GM21367 (cell line): ENCODE measurements around the gene DOCK1.
"Not testable (repeated sequence)": the region's sequence is repeated elsewhere in the genome, so short reads cannot be mapped to it uniquely, and the experiment has no call there.

Source experiments
- ATAC-seq: cut with Tn5 transposase; IDR thresholded peaks from one replicate; pipeline ENCODE4 v1.9.1; 2021; ENCODE audit not compliant: unreplicated experiment

DOCK1 gene

DNA sequence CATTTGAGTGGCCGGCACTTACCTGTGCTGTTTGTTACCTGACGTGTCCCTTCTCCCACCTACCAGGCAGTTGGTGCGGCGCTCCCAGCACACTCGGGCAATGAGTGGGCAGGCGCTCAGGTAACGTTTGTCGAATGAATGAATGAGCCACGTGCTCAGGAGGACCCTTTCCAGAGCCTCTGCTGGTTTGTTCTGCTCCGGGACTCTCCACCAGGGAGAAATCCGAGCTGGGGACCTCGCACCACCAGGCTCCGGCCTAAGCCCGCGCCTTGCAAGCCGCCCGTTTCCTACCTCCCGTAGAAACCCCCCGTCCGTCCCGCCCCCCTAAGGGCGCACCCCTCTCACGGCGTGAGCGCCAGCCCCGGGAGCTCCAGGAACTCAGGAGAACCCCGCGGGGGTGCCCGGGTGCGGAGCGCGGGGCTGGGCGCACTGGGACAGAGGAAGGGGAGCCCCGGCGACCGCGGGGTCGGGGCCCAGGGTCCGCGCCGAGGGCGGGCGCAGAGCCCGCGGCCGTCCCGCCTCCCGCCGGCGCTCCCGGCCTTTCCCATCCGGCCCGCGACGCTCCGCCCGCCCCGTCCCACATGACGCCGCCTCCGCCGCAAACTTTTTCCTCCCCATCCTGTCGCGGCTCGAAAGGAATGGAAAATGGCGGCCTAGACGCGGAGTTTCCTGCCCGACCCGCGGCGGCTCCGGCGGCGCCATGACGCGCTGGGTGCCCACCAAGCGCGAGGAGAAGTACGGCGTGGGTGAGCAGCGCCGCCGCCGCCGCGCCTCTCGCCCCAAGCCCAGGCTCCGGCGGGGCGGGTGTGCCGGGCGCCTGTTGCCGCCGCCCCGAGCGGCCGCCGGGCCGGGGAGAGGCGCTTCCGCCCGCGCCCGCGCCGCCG, at the start of gene DOCK1:
Gene DOCK1 (plus strand): TSS at position 611 of the 884 bp plus-strand sequence. CDS start 90 bp downstream, at position 701.
- no peak for ATAC-seq

DNA sequence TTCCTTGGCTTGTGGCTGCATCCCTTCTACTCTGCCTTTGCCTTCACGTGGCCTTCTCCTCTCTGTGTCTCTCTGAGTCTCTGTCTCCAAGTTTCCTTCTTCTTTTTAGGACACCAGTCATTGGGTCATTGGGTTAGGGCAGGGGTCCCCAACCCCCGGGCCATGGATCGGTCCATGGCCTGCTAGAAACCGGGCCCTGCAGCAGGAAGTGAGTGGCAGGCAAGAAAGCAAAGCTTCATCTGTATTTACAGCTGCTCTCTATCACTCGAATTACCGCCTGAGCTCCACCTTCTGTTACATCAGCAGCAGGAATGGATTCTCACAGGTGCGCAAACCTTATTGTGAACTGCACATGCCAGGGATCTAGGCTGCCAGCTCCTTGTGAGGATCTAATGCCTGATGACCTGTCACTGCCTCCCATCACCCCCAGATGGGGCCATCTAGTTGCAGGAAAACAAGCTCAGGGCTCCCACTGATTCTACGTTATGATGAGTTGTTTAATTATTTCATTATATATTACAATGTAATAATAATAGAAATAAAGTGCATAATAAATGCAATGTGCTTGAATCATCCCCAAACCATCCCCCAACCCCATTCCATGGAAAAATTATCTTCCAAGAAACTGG, 47.9 kb upstream of the DOCK1 start:
- no peak for ATAC-seq

DNA sequence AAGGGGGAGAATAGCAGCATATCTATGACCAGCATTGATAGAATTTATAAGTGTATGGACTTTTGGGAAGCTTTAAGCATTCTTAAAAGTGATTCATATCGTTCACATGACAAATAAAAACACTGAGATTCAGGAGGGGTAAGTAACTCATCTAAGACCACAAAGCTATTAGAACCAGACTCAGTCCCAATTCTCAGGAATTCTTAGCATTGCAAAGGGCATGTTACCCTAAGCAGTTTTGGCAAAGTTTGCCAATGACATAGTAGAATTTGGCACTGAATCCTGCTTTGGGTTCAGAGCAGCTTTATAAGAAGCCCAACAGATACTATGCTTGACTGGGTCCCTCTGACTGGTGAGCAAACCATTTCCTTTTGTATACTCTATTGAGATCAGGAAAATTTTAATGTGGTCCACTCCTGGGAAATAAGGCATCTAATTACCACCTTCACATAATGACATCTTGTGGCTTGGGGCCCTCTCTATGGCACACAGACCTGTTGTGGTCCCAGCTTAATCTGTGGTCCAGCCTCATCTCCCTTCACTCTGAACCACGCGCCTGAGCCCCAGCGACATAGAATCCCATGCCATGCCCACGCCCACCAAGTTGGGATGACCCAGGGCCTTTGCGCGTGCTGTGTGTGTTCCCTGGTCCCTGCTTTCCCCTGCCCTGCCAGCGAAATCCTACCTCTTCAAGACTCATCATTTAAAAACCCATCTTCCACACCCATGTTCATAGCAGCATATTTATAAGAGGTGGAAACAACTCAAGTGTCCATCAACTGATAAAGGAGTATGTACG, 37.5 kb upstream of the DOCK1 start:
- no peak for ATAC-seq

DNA sequence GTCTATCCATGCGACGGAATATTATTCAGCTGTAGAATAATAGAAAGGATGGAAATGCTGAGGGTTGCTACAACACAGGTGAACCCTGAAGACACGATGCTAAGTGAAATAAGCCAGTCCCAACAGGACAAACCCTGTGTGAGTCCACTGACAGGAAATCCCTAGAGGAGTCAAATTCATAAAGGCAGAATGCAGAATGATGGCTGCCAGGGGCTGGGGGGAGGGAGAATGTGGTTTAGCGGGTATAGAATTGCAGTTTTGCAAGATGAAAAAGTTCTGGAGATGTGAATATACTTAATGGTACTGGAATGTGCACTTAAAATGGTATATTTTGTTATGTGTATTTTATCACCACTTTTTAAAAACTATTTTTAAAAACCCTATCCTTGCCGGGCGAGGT, 36.9 kb upstream of the DOCK1 start:
- no peak for ATAC-seq

DNA sequence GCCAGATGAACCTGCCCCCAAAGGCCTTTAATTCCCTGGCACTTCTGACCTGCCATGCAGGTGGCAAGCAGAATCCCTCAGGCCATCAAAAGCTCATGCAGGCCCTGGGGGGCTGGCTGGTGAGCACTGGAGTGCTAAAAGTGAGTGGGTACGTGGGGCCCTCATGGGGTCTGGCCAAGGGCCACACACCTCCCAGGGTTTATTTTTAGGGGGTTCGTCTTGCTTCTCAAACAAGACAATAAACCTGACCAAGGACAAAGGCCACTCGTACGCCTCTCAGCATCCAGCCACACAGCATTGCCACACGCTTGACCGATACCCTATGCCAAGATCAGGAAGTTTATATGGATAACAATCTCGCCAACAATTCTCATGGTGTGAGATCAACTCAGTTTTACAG, 33.1 kb upstream of the DOCK1 start:
- no peak for ATAC-seq

DNA sequence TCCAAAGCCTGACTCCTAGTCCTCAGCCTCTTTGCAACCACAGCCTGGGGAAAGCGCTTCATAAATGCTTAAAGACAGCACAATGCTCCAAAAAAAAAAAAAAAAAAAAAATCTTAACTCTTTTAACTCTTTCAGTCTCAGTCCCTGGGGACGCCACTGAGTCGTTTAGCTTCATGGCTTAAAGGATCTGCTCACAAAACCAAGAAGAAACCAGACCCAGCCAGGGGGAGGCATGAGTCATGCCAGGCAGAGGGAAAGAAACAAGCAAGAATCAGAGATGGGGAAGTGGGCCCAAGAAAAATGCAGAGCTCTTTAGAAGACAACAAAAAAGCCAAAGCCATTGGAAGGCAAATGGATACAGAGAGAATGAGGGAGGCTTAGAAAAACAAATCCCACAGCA, 32.5 kb upstream of the DOCK1 start:
- ATAC-seq = no peak

DNA sequence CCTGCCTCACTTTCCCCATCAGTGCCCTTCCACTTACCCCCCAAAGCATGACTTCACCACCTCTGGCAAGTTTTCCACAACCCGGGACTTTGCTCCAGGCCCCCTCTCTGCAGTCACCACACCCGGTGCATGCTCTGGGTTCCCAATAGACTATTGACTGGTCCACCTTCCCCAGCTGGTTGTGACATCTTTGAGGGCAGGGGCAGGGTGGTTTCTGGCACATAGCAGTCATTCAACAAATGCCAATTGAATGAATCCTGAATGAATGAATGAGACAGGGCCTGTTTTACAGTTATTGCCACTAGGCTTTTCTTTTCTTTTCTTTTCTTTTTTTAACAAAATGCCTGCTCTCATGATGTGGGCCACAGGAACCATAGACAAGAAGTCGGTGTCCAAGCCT, 28.8 kb upstream of the DOCK1 start:
- ATAC-seq = no peak

DNA sequence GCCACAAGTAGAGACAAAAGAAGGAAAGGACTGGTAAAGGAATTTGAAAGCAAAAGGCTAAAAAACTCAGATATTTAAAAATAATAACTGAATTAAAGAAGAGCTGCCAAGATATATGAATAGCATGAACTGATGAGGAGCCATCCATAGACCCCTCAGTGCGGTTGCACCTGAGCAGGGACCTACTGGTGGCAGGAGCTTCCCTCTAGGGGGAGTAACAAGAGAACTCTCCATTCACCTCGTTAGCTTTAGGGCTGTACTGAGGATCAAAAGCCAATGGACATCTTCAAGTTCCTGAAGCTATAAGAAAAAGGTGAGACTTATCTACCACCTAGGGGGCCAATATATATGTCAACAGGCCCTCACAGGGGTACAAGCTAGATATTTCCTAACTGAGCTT, 27.8 kb upstream of the DOCK1 start:
- no peak for ATAC-seq

DNA sequence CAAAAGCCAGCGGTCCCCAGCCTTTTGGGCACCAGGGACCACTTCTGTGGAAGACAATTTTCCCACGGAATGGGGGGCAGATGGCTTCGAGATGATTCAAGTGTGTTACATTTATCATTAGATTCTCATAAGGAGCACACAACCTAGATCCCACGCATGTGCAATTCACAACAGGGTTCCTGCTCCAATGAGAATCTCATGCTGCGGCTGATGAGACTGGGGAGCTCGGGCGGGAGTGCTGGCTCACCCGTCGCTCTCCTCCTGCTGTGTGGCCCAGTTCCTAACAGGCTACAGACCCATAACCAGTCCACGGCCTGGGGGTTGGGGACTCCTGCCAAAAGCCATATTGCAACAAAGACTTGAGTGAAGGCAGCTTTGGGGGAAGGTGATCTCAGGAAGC, 26.6 kb upstream of the DOCK1 start:
- no peak for ATAC-seq

DNA sequence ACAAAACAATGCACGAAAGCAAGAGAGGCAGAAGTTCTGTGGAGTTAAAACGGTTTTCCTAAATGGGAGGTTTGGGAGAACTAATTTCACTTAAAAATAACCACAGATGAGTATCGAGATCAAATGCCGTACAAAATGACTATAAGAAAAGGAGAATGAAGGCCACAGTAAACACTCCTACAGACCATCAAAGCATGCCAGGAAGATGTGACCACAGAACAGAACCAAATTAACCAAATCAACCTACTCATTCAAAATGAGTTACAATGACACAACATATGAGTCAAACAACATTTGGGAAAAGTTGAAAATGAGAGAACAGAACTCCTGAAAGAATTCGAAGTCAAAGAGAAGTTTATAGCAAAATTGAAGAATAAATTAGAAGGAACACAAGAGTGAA, 24.3 kb upstream of the DOCK1 start:
- no peak for ATAC-seq

DNA sequence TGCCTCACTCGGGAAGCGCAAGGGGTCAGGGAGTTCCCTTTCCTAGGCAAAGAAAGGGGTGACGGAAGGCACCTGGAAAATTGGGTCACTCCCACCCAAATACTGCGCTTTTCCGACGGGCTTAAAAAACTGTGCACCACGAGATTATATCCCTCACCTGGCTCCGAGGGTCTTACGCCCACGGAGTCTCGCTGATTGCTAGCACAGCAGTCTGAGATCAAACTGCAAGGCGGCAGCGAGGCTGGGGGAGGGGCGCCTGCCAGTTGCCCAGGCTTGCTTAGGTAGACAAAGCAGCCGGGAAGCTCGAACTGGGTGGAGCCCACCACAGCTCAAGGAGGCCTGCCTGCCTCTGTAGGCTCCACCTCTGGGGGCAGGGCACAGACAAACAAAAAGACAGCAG, 23.2 kb upstream of the DOCK1 start:
- not testable (repeated sequence) for ATAC-seq

DNA sequence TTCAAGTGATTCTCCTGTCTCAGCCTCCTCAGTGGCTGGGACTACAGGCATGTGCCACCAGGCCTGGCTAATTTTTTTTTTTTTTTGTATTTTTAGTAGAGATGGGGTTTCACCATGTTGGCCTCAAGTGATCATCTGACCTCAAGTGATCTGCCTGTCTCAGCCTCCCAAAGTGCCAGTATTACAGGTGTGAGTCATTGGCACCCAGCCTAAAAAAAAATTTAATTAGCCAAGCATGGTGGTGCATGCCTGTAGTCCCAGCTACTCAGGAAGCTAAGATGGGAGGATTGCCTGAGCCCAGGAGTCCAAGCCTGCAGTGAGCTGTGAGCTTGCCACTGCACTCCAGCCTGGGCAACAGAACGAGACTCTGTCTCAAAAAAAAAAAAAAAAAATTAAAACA, 16.8 kb upstream of the DOCK1 start:
- ATAC-seq = not testable (repeated sequence)

DNA sequence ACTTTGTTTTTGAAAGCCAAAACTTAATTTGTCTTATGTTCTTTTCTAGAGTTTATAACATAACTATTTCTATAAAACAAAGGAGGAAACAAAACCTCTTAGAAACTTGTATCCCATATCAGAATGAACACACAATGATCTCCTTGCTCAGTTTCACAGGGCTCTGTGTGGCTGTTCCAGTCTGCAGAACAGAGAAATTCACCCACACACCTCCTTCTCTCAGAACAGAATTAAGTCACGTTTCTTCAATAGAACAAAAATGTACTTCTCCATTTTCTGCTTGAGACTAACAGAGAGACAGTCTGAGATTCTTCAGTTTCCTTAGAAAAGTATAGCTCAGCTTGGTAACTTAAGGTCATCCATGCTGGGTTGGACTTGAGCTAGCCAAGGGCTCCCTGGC, 15.8 kb upstream of the DOCK1 start:
- ATAC-seq = no peak

DNA sequence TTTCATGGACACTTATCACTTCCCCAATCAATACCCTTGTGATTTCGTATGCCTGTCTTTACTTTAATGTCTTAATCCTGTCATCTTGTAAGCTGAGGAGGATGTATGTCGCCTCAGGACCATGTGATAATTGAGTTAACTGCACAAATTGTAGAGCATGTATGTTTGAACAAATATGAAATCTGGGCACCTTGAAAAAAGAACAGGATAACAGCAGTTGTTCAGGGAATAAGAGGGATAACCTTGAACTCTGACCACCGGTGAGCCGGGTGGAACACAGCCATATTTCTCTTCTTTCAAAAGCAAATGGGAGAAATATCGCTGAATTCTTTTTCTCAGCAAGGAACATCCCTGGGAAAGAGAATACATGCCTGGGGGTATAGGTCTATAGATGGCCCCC, 14.4 kb upstream of the DOCK1 start:
- not testable (repeated sequence) for ATAC-seq

DNA sequence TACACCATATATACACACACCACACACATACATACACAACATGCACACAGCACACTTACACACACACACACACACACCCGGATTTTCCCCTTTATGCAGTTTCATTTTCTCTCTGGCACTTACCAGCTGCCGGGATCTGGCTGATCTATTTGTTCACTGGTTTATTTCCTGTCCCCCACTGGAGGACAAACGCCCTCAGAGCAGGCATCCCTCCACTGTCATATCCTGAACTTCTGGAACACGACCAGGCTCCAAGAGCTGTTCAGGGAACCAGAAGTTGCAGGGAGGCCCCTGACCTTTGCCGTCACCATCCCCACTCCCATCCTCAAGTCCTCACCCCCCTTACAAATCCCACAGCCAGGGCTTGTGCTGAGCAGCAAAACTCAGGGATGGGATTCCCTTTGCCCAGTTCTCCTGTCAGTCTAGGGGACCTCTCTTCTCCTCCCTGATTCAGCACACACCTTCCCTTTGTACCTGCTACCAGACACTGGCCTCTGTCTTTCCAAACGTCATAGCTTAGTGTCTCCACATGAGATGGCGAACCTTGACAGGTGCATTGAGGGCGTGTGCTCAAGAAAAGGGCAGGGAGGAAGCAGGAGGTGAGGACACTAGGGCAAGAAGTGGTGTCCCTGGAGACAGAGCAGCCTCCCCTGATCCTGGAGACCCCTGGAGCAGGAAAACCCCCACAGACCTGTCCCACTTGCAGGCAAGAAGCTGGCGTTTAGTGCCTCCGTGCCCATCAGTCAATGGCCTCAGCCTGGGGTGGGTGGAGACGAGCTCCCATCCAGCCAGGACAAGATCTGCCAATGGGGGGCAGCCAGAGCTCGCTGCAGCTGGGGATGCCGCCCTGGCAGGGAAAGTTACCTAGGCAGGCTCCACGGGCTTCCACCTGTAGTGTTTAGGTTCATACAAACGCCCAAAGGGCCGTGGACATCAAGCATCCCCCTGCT, 12.7 kb upstream of the DOCK1 start:
- ATAC-seq = no peak

DNA sequence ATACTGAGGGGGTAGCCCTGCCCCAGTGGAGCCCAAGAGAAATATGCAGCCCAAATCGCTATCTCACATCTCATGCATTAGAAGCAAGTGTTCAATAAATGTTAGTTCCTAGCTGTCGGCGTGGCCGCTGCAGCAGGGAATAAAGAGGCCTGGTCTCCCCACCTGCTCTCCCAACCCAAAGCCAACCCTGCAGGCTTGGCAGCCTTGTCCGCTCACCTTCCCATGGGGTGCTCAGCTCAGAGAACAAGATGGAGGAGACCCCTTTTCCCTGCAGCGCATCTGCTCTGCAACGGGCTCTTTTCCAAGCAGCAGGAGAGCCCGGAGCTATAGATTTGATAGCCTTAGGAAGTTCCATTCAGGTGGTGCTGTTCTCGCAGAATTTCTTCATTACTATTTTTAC, 12.0 kb upstream of the DOCK1 start:
- no peak for ATAC-seq

DNA sequence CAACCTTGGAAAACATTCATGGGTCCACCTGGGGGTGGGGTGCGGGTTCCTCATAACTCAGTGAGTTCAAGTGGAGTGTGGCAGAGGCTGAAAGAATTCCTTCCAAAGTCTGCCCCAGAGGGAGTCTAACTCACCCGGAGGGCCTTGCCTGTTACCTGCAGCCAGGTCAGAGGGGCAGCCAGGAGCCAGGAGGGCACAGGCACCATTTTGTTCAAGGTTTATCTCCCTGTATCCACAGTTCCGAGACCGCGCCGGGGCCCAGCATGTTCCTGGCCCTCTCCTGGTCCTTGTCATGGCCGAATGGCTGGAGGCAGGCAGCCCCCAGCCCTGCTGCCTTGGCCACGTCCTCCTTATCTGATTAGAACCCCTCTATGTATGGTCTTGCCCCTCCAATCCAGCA, 11.4 kb upstream of the DOCK1 start:
- ATAC-seq = no peak

DNA sequence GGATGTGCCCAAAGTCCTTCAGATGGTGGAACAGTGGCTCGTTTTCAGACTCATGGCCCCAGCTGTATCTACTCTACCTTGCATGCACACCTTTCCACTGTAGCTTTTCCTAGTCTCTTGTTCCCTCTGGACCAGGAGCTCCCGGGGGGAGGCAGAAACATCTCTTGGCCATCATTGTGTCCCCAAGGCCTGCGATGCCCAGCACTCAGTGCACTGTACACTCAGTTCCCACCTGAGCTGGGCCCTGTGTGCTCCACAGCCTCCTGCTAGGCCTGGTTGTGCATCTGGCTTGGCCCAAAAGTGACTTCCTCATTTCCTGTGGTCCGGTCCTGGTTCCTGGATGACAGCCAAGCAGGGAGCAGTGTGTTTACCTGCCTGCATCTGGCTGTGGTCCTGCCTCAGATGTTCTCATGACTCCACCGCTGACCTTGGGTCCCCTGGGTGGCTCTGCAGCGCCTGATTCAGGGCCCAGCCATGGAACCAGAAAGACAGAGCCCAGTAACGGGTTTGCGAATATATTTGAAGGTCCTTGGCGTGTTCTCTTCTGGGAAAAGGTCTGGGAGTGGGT, 9.9 kb upstream of the DOCK1 start:
- ATAC-seq = no peak

DNA sequence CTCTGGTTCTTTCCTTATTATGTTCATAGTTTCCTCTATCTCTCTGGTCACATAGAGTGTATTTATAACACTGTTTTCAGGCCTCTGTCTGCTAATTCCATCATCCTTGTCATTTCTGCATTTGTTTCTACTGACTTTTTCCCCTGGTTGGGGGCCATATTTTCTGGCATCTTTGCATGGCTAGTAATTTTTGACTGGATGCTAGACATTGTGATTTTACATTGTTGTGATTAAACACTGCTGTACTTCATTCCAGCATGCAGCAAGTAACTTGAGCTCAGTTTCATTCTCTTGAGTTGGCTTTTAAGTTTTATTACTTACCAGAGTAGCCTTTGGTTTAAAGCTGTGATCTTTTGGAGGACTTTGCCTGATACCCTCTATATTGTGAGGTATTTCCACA, 6.8 kb upstream of the DOCK1 start:
- no peak for ATAC-seq

DNA sequence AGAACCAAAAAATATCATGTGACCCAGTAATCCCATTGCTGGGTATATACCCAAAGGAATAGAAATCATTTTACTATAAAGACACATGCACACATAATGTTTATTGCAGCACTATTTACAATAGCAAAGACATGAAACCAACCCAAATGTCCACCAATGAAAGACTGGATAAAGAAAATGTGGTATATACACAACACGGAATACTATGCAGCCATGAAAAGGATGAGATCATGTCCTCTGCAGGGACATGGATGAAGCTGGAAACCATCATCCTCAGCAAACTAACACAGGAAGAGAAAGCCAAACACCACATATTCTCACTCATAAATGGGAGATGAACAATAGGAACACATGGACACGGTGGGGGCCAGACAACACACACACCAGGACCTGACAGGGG, 5.7 kb upstream of the DOCK1 start:
- ATAC-seq = not testable (repeated sequence)
